VCaP (cell line): ENCODE measurements around the gene NUDT3.
"Not testable (repeated sequence)": the region's sequence is repeated elsewhere in the genome, so short reads cannot be mapped to it uniquely, and the experiment has no call there.

Experiments used
- H3K27ac ChIP-seq: fragments of 450-650 bp; 2 replicates; pipeline ENCODE4 v1.5.1; 2017
- CTCF ChIP-seq: fragments of 450-650 bp; conservative IDR thresholded peaks from 2 replicates; pipeline ENCODE4 v1.5.1; 2017; ENCODE audit warnings: mild to moderate bottlenecking, moderate library complexity

The NUDT3 gene

GRCh38 chr6:34384321-34385153, 7.9 kb downstream of the NUDT3 start:
- no peak for TF ChIP-seq CTCF
- H3K27ac ChIP-seq: no peak overlapping the region

- TF ChIP-seq CTCF: no peak
- H3K27ac ChIP-seq: peak overlapping the region; percentile 4; the same call in 1 of the 2 replicates
These were observed 8.7 kb downstream of the NUDT3 start for GRCh38 chr6:34383656-34384320.

- TF ChIP-seq CTCF: no peak
- H3K27ac ChIP-seq: peak overlapping the region; percentile 4; the same call in 1 of the 2 replicates
These were observed 9.3 kb downstream of the NUDT3 start for GRCh38 chr6:34383161-34383631.

- no peak overlapping the region for H3K27ac ChIP-seq
- TF ChIP-seq CTCF: no peak
These were observed 11.4 kb downstream of the NUDT3 start for GRCh38 chr6:34381081-34381480.

- TF ChIP-seq CTCF: no peak
- H3K27ac ChIP-seq: no peak overlapping the region
These were observed 14.0 kb downstream of the NUDT3 start for GRCh38 chr6:34378470-34378869.

GRCh38 chr6:34377984-34378383, 14.5 kb downstream of the NUDT3 start:
- TF ChIP-seq CTCF: no peak
- no peak overlapping the region for H3K27ac ChIP-seq

- not testable (repeated sequence) for H3K27ac ChIP-seq
These were observed 14.9 kb downstream of the NUDT3 start for GRCh38 chr6:34377571-34377970.

GRCh38 chr6:34375833-34376232, 16.6 kb downstream of the NUDT3 start:
- TF ChIP-seq CTCF: no peak
- no peak overlapping the region for H3K27ac ChIP-seq
